Kidney (tissue), 14 donors: ENCODE measurements around the gene IP6K3. TPM values are rescaled to one million over a fixed set of nuclear protein-coding genes. Genes with fewer than 3 reads are reported as not detected.

Source experiments
- DNase-seq, 5 donors: peaks; one replicate each; pipeline ENCODE4 v3.0.0-alpha.2; 2013 to 2020
- FAIRE-seq: peaks from 2 replicates; lab custom pipeline; 2012; peaks lifted over from hg19 to GRCh38; lab: Jason Lieb, UNC
- H3K27ac ChIP-seq, 2 donors: one replicate each; pipeline ENCODE4 v1.7.0; 2013; ENCODE audit warnings: low read depth in 2 of 2, low read length in 2 of 2, inconsistent platforms in 1 of 2
- H3K27me3 ChIP-seq: one replicate; pipeline ENCODE4 v1.7.1; 2013; ENCODE audit warnings: low read length, inconsistent platforms; ENCODE audit not compliant: control insufficient read depth, insufficient read depth
- H3K36me3 ChIP-seq, 3 donors: one replicate each; pipeline versions ENCODE4 v1.7.0 to v1.7.1; 2013; ENCODE audit warnings: low read length in 3 of 3, control low read depth in 1 of 3, inconsistent platforms in 1 of 3; ENCODE audit not compliant: insufficient read depth in 3 of 3, control insufficient read depth in 2 of 3
- H3K4me1 ChIP-seq, 3 donors: one replicate each; pipeline versions ENCODE4 v1.7.0 to v1.7.1; 2013; ENCODE audit warnings: low read length in 3 of 3, inconsistent platforms in 1 of 3, low read depth in 1 of 3; ENCODE audit not compliant: control insufficient read depth in 2 of 3, insufficient read depth in 2 of 3
- H3K4me3 ChIP-seq, 3 donors: one replicate each; pipeline versions ENCODE4 v1.7.0 to v1.8.1; 2013; ENCODE audit warnings: low read length in 3 of 3, control low read depth in 1 of 3, inconsistent platforms in 1 of 3
- H3K9ac ChIP-seq, 3 donors: one replicate each; pipeline versions ENCODE4 v1.7.0 to v1.7.1; 2013; ENCODE audit warnings: low read length in 3 of 3, control low read depth in 1 of 3, inconsistent platforms in 1 of 3
- H3K9me3 ChIP-seq, 3 donors: one replicate each; pipeline versions ENCODE4 v1.7.0 to v1.7.1; 2013; ENCODE audit warnings: low read length in 3 of 3, control low read depth in 1 of 3, inconsistent platforms in 1 of 3; ENCODE audit not compliant: control insufficient read depth in 2 of 3, insufficient read depth in 1 of 3
- intact Hi-C: fragments of 100-400 bp; cut with DNase I; formaldehyde crosslinking; loops from one replicate; pipeline ENCODE4 v1.11.1; 2022
- polyA plus RNA-seq: library from polyadenylated mRNA; stranded (reverse); fragments of 350-450 nt; fragmentation: Illumina TruSeq; extraction: RNeasy Lipid Tissue Mini Kit (QIAGEN cat#74804); gene quantifications from one replicate; pipeline ENCODE4 v1.2.3, GENCODE V29; 2014; ENCODE audit warnings: low read depth, low replicate concordance; ENCODE audit not compliant: insufficient read depth
- total RNA-seq: library from RNA; stranded (reverse); fragmentation: NEBNext Ultra II Directional; extraction: Animal tissue kit (Norgen Biotek cat#: 25700); gene quantifications from one replicate; pipeline ENCODE4 v1.2.1, GENCODE V29; 2021
- TF ChIP-seq, protein P1 (sequence below): IDR thresholded peaks from 3 replicates; pipeline ENCODE4 v1.5.1; 2012; ENCODE audit warnings: mild to moderate bottlenecking, moderate library complexity, borderline replicate concordance; ENCODE audit not compliant: insufficient read depth; ENCODE audit errors: extremely low read depth
- donor health status: control.
- donor health status: control.
- donor health status: control.
- donor health status: control.
- donor health status: control.
- donor health status: DM: yes; HTN: yes; CAD: no.
- donor health status: Normal renal cell carcinoma (clear cell type).

Gene IP6K3
- total and polyA plus RNA-seq, 2 donors from 2014 or later, result 0.47 to 4.0 TPM

GRCh38 chr6:33765368-33765767 lies 18.7 kb upstream of the IP6K3 start:
- Histone ChIP-seq H3K4me3 (no peak overlapping the region), H3K36me3 (no peaks in the 10 kb centered on the region), H3K27ac (no peak overlapping the region), H3K4me1 (peaks cover 0 to 7% (median 6%) of the 10 kb centered on the region in 3 donors), H3K27me3 (no peaks in the 10 kb centered on the region), H3K9ac (no peak overlapping the region), H3K9me3 (no peaks in the 10 kb centered on the region)
- intact Hi-C loops, result loop anchor here (10.0 kb wide), 1 partner anchor 389 kb away; no protein-coding TSS in a partner anchor
- TF ChIP-seq, protein P1, sequence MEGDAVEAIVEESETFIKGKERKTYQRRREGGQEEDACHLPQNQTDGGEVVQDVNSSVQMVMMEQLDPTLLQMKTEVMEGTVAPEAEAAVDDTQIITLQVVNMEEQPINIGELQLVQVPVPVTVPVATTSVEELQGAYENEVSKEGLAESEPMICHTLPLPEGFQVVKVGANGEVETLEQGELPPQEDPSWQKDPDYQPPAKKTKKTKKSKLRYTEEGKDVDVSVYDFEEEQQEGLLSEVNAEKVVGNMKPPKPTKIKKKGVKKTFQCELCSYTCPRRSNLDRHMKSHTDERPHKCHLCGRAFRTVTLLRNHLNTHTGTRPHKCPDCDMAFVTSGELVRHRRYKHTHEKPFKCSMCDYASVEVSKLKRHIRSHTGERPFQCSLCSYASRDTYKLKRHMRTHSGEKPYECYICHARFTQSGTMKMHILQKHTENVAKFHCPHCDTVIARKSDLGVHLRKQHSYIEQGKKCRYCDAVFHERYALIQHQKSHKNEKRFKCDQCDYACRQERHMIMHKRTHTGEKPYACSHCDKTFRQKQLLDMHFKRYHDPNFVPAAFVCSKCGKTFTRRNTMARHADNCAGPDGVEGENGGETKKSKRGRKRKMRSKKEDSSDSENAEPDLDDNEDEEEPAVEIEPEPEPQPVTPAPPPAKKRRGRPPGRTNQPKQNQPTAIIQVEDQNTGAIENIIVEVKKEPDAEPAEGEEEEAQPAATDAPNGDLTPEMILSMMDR, result no peak
- FAIRE-seq (no peak), DNase-seq (no peak)

DNA sequence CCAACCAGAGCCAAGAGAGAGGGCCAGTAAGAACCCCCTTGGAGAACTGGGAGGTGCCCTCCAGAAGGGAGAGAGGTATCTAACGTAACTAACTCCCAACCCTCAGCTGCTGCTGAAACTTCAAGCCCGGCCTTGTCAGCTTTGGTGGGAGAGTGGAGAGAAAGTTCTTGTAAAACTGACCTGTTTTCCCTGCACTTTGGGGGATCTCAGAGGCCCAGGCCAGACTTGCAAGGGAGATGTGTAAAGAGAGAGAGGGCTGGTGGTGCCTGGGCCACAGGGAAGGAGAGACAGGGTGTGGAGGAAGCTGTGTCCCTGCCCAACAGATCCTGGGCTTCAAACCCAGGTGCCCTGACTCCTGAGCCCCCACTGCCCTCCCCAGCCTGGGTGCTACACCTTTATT lies 17.3 kb upstream of the IP6K3 start:
- Histone ChIP-seq H3K27ac (no peak overlapping the region), H3K9ac (no peak overlapping the region), H3K4me1 (peaks cover 0 to 10% (median 6%) of the 10 kb centered on the region in 3 donors), H3K36me3 (no peaks in the 10 kb centered on the region), H3K27me3 (no peaks in the 10 kb centered on the region), H3K9me3 (no peaks in the 10 kb centered on the region), H3K4me3 (no peak overlapping the region)
- FAIRE-seq, result no peak
- intact Hi-C loops, result loop anchor here (10.0 kb wide), 1 partner anchor 391 kb away; no protein-coding TSS in a partner anchor
- TF ChIP-seq, protein P1, result no peak
- no peak for DNase-seq

GRCh38 chr6:33763483-33763882 lies 16.8 kb upstream of the IP6K3 start:
- TF ChIP-seq, protein P1, result no peak
- Histone ChIP-seq H3K9me3 (no peaks in the 10 kb centered on the region), H3K27ac (no peak overlapping the region), H3K9ac (no peak overlapping the region), H3K27me3 (no peaks in the 10 kb centered on the region), H3K4me3 (no peak overlapping the region), H3K4me1 (peaks cover 0 to 10% (median 6%) of the 10 kb centered on the region in 3 donors), H3K36me3 (no peaks in the 10 kb centered on the region)
- no peak for DNase-seq
- intact Hi-C loops, result loop anchor here (10.0 kb wide), 1 partner anchor 391 kb away; no protein-coding TSS in a partner anchor
- FAIRE-seq, result no peak

DNA sequence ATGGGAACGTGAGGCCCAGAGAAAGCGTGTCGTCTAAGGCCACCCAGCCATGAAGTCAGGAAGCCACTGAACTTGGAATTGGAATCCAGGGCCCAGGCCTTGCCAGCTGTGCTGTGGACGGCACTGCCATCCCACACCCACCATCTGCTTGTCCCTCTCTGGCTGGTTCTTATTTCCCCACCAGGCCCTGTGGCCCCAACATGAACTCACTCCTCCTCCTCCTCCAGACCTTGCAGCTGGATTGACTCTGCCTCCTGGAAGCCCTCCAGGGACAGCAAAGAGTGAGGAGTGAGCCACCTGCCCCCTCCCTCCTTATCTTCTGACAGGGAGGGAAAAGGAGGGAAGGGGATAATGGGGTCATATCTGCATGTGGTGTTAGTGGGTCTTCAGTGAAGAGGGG lies 16.0 kb upstream of the IP6K3 start:
- H3K9ac ChIP-seq, result no peak overlapping the region
- no peak for FAIRE-seq
- no peak for DNase-seq
- no peak overlapping the region for H3K4me3 ChIP-seq
- intact Hi-C loops, result loop anchor here (10.0 kb wide), 1 partner anchor 392 kb away; no protein-coding TSS in a partner anchor
- no peaks in the 10 kb centered on the region for H3K9me3 ChIP-seq
- H3K36me3 ChIP-seq, result no peaks in the 10 kb centered on the region
- peaks cover 0 to 10% (median 6%) of the 10 kb centered on the region in 3 donors for H3K4me1 ChIP-seq
- H3K27ac ChIP-seq, result no peak overlapping the region
- H3K27me3 ChIP-seq, result no peaks in the 10 kb centered on the region
- TF ChIP-seq, protein P1, result no peak
